ENCODE data around the gene IGFBP2.

IGFBP2 gene

DNA sequence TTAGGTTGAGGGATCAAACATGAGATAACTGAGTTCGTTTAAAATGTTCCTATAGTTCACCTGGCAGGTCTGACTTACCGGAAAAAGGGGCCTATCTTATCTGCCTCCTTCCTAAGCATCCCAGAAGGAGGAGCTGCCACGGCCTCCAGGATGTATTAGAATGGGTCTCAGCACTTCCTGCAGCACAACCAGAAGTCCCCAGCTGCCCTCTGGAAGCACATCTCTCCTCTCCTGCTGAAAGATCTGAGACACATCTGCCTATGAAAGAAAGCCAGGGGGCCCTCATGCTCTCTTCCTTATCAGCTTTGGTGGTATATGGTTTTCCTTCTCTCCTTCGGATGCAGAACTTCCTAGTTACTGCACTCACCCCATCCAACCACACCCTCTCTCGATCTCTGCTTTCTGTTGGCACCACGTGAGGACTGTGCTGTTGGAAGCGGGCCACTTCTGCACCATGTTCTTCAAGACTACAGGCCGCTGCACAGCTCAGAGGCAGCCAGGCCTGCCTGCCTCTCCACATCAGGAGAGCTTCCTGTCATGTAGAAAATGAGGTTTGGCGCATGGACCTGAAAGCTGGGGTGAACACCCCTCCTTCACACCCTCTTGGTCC is 55.6 kb downstream of the IGFBP2 start:
- no peak for DNase-seq

DNA sequence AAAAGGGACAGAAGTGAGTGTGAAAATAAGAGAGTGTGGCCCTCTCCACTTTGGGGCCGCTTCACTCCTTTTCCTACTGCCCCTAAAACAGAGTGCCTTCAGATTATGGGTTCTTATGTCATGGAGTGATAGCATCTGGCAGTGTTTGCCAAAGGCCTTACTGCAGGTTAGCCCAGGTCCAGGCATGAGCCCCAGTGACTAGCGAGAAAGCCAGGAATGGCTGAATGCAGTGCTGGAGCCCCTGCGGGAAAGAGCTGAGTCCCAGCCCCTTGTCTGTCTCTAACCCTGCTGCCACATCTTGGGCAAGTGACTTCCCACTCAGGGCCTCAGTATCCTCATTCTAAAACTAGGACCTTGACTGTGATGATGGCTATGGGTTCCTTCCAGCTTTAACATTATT is 56.2 kb downstream of the IGFBP2 start:
- DNase-seq: no peak

DNA sequence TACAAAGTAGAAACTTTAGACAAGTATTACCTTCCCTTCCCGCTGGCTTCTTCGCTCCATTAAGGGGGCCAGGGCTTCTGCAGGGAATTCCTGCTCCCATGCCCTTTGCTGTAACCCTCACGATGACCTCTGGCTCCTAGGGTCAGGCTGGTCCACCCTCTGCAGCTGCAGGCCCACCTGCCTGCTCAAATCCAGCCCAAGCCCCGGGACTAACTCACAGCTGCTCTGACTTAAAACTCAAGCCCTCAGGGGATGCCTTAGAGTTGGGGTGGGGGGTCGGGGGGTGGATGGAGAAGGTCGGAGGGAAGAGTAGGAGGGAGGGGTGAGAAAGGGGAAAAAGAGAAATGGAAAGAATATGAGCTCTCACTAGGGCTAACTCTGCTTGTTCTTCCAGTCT is 57.2 kb downstream of the IGFBP2 start:
- DNase-seq: no peak

DNA sequence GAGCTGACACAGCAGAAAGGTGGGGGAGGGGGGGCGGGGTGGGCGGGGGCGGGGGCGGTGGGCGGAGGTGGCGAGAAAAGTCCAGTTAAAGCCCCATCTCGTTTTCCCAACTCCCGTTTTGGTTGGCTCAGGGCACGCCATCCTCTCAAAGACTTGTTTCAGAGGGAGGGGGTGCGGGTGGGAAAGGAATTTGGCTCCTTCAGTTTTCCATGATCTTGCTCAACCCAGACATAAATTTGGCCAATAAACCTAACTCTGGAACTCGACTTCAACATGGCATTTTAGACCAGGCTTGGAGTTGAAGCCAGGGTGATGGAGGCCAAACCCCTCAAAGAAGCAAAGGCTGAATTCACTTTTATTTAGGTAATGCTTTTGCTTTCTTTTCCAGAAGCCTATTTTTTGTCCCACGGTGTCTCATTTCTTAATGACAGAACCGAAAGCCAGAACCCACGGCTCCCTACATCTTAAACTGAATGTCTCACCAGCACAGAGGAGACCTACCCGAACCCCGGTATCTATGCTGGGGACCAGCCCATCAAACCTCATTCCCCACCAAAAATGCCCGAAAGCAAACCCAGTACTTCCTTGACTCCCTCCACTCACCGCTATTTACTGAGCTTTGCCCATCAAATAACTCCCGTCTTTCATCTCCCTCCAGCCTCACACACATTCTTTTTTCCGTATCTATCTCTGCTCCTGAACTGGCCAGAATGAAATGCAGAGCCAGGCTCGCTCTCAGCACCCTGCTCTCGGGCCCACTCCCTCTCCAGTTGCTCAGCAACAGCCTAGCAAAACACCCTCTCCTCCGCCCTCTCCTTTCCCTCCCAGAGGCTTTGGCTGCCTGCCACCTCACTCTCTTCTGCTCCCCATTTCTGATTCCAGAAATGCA is 57.9 kb downstream of the IGFBP2 start:
- peak; percentile 93 for DNase-seq

GRCh38 chr2:216692636-216693413 is 59.6 kb downstream of the IGFBP2 start:
- DNase-seq: peak; percentile 96

DNA sequence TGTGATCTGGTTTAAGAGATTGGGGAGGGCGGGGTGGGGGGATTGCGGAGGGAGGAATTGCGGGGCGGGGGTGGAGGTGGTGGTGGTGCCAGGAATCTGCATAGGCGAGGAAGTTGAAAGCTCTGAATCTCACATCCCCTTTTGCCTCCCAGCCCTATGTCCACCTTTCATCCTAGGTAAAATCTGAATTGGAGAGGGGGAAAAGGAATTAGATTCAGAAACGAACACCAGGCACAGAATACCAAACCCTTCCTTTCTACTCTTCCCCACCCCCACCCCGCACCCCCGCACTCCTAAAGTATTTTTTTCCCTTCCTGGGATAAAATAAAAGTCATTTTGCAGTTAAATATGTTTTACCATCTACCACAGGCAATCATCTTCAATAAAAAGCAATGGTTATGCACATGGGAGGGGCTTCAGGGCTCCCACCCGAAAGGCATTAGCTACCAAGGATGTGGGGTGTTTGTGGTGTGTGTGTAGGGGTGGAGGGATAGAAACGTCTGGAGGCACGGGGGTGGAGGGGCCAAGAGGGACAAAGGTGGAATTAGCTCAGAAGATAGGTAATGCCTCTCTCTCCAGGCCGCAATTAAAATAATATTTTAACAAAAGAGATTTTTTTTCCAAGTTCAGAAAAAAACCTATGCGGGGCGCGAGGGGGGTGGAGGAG is 60.3 kb downstream of the IGFBP2 start:
- DNase-seq: no peak

GRCh38 chr2:216694082-216694825 is 61.0 kb downstream of the IGFBP2 start:
- peak; percentile 72 for DNase-seq

DNA sequence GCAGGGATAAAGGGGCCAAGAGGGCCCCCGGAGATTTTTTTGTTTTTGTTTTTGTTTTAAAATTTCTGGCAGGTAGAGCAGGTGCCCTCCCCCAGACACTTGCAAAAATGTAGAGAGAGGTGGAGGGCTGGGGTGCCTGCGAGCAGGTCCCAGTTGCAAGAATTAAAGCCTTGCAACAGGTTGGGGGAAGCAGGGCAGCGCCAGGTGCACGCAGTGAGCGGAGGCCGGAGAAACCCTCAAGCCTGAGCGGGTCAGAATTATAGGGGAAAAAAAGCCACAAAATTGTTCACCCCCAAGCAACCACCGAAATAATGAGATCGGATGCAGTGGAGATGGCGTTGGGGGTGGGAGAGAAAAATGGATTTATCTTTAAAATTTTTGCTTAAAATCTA is 61.6 kb downstream of the IGFBP2 start:
- DNase-seq: no peak

DNA sequence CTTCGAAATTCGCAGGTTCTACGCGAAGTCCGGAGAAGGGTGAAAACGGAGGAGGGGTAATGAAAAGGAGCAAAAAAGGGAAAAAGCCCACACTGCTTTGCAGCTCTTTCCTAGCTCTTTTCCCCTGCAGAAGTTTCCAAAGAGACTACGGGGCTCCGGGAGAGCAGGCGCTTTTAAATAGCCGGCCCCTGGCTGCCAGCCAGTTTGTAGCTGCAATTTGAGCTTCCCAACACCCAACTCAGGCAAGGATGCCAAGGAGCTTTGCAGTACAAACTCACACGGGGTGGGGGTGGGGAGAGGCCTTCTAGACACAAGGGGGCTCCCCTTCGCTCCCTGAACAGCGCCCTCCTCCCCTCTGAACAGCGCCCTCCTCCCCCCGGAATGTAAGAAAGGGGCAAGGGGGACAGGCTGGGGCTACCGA is 62.2 kb downstream of the IGFBP2 start, which contains the start of gene IGFBP5:
TSS of gene IGFBP5 (minus strand) at position 149 of the 421 bp plus-strand sequence. CDS start 774 bp downstream, outside the sequence.
- DNase-seq: peak; percentile 95

DNA sequence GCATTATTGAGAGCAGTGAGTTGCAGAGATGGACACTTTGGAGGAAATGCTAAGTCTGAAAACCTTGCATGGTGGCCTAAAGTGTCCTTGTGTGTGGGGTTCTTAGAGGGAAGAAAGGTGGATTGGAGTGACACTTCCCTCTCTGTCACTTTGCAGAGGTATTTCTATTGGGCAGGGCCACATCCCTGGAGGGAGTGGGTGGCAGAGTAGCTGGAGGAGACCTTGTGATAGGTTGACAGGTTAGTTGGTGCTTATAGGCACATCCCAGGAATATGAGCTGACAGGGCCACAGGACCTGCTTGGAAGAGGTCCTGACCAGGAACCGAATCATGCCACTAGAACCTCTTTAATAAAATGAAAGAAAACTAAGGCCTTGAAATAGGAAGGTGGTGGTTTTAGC is 63.1 kb downstream of the IGFBP2 start:
- DNase-seq: no peak

DNA sequence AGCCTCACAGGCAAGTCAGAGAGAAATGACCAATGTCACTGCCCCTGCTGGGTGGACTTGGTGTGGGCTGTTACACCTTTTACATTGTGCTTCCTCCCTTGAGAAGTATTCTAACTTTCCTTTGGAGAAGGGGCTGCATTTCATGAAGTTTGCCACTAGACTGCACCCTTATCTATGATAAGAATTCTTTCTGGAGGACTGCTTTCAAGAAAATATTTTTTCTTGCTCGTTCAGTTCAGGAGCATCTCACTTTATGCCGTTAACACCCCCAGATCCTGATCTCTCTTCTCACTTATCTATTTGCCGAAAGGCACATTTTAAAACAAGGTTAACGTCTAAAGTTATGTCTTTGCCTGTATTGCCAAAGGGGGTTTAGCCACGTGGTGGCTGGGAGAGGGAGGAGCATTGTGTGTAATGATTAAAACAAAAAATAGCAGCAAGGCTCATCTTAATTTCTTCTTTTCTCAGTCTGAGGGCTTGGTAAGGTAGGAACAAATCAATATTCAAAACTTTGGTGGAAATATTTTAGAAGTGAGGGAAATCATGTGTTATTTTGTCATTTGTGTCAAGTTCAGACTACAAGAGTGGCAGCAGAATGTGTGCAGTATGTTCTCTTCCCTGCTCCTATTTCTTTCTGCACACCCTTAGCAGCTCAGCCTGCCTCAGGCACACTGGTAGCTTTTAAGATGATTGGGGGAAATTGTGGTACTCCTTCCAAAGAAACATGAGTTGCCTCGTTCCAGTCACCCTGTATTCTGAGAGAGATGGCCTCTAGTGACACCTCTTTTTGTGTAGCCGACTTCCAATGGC is 63.7 kb downstream of the IGFBP2 start:
- no peak for DNase-seq

DNA sequence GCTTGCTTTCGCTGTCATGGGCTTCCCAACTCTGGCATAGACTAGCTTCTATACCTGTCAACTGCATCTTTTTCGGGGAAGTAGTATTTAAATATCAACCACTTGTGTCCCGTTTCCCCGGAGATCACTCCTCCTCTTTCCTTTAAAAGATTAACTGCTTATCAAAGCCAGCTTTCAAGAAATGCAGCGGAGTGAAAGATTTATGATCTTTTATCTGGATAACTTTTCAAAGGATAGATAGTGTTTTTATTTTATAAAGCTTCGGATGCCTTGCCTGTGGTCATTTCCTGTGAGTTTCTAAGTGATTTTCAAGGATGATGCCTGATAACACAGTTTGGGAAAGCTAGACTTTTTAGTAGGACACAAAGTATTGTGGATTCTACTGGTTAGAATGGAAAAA is 65.1 kb downstream of the IGFBP2 start:
- DNase-seq: no peak

- peak; percentile 54 for DNase-seq
These were observed 65.7 kb downstream of the IGFBP2 start for GRCh38 chr2:216698895-216699294.

- peak; percentile 72 for DNase-seq
These were observed 66.9 kb downstream of the IGFBP2 start for GRCh38 chr2:216700088-216700567.

DNA sequence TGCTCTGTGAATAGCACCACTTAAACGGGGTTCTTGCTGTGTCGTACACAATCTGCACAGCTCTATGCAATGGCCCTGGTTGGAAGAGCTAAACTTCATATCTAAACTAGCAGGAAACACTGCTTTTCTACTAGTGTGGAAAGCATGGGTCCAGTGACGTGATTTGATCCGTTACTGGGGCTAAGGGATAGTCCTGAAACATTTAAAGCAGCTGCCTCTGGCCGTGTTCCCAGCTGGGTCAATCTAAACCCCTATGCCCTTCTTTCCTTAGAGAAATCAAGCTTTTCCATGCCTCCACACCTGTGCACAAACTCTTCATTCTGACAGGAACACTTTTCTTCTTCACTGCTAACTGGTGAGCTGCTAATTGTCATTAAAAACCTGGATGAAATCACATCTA is 67.6 kb downstream of the IGFBP2 start:
- DNase-seq: peak; percentile 63

- no peak for DNase-seq
These were observed 68.3 kb downstream of the IGFBP2 start for GRCh38 chr2:216701544-216701943.

DNA sequence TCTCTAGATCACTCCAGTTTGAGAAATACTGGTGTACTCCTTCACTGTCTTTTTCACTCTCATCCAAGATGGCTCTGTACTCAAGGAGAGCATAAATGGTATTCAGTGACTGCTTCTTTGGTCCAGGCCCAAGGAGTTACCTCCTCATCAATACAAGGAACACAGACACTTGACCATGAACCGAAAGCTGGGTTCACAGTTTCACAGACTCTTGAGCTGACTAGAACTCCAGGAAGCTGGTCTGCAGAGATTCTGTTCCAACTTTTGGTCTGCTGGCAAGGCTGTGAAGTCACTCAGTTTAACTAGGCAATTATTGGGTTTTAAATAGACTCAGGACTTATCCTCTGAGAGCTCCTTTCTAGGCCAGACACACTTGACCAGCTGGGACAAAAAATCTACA is 69.5 kb downstream of the IGFBP2 start:
- no peak for DNase-seq

DNA sequence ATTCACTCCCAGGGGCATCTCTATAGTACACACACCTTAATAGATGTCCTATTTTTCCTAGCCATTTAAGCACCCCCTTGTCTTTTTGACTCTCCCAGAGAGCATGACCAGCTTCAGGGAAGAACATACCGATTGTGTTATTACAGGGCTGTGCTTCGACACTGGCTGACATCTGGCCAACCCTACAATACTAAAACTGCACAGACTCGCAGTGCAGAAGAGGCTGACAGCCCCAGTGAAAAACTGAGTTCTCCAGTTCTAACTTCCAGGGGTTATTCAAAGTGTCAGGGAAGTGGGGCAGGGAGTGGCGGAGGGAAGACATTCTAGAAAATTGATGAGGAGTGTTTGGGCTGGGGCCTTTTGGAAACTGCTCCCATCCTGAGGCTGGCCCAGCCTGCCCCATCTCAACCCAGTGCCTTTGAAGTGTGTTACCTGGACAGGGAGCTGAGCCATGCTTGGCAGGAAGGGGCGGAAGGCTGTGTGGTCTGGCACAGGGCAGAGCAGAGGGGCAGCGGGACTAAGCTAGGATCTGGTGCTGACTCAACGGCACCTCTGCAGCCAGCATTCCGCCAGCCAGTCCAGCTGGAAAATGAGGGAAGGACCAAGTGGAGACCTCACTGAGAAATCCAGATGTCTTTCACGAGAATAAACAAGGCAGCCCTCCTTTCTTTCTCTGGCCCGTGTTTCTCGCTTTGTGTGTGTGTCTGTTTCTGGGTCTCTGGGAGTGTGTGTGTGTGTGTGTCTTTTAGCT is 77.5 kb downstream of the IGFBP2 start:
- DNase-seq: peak; percentile 90

DNA sequence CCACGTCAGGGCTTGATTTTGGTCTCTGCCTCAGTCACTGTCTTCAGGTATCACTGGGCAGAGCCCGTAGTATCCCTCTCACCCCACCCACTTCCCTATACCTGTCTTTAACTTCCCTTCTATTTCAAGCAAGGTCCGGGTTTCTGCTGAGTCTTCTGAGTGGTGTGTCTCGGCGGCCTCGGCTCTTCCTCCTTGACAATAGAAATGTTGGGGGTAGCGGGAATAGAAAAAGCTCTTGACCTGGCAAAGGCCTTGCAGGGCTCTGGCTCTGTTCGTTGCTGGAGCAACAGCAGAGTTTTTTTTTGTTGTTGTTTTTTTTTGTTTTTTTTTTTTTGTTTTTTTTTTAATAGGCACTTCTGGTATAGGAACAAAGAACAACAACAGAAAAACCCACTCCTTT is 78.1 kb downstream of the IGFBP2 start:
- DNase-seq: no peak

DNA sequence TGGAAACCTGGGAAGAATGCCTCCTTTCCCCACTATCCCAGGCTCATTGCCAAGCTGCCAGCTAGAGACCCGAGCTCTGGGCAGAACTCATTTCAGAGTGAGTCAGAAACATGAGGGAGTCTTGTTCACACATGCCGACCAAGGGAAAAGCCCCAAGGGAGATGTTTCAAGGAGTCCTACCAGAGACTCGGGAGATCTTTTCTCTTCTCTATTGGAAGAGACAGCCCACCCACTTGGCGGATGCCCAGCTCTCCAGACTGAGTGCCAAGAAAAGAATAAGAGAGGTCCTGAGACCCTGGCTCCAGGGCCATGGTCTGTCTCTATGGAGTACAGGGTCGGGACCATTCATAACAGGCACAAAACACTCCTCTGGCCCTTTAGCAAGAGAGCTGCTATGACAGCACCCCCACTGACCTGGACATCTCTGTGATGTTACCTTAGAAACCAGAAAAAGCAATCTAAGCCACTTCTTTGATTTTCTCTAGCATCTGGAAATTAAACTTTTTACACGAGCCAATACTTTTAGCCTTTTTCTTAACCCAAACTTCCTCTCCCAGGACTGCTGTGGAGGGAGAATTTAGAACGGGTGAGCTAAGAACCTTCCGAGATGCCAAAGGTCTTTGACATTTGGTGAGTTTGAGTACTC is 80.6 kb downstream of the IGFBP2 start:
- DNase-seq: peak; percentile 67

Measured in right hindlimb (tissue), 1 donor.